Astrocyte of the spinal cord (primary cell): ENCODE measurements around the gene OPCML.

Experiments
- DNase-seq: peaks from one replicate; pipeline ENCODE4 v3.0.0; 2011; ENCODE audit warnings: low read depth, low spot score
- H3K4me3 ChIP-seq: 2 replicates; pipeline ENCODE4 v1.5.1; 2011; ENCODE audit warnings: low read depth, mild to moderate bottlenecking, low read length, moderate library complexity
- CTCF ChIP-seq: IDR thresholded peaks from 2 replicates; pipeline ENCODE4 v1.5.1; 2012; ENCODE audit warnings: low read depth, mild to moderate bottlenecking, low read length, inconsistent platforms
- in situ Hi-C: cut with HindIII; loops from 2 replicates; pipeline ENCODE4 v1.10.0; 2017; ENCODE audit warnings: low sequenced_read_pairs

The OPCML gene

GRCh38 chr11:133053124-133053776 lies 479.1 kb downstream of the OPCML start:
- DNase-seq, result no peak
- H3K4me3 ChIP-seq, result no peak overlapping the region
- in situ Hi-C loops, result no loop called here
- TF ChIP-seq CTCF, result no peak

- no peak for DNase-seq
- in situ Hi-C loops, result no loop called here
- no peak for TF ChIP-seq CTCF
- H3K4me3 ChIP-seq, result no peak overlapping the region
These were observed 479.8 kb downstream of the OPCML start for GRCh38 chr11:133052537-133052936.

- in situ Hi-C loops, result no loop called here
- TF ChIP-seq CTCF, result no peak
- H3K4me3 ChIP-seq, result no peak overlapping the region
- no peak for DNase-seq
These were observed 482.9 kb downstream of the OPCML start for GRCh38 chr11:133049244-133050019.

GRCh38 chr11:133048270-133048669 lies 484.0 kb downstream of the OPCML start:
- DNase-seq, result no peak
- TF ChIP-seq CTCF, result no peak
- in situ Hi-C loops, result no loop called here
- H3K4me3 ChIP-seq, result no peak overlapping the region

- no peak overlapping the region for H3K4me3 ChIP-seq
These were observed 484.6 kb downstream of the OPCML start for GRCh38 chr11:133047771-133048115.

More at GRCh38 chr11:133047771-133048115, 484.6 kb downstream of the OPCML start:
- in situ Hi-C loops, result no loop called here
- TF ChIP-seq CTCF, result no peak
- DNase-seq, result no peak
